Middle frontal gyrus (tissue), 1 donor: ENCODE data around the gene STRA6.

Experiments used
- DNase-seq: peaks from one replicate; pipeline ENCODE4 v3.0.0-alpha.2; 2015; ENCODE audit warnings: low spot score; ENCODE audit errors: extremely low spot score

Gene STRA6

DNA sequence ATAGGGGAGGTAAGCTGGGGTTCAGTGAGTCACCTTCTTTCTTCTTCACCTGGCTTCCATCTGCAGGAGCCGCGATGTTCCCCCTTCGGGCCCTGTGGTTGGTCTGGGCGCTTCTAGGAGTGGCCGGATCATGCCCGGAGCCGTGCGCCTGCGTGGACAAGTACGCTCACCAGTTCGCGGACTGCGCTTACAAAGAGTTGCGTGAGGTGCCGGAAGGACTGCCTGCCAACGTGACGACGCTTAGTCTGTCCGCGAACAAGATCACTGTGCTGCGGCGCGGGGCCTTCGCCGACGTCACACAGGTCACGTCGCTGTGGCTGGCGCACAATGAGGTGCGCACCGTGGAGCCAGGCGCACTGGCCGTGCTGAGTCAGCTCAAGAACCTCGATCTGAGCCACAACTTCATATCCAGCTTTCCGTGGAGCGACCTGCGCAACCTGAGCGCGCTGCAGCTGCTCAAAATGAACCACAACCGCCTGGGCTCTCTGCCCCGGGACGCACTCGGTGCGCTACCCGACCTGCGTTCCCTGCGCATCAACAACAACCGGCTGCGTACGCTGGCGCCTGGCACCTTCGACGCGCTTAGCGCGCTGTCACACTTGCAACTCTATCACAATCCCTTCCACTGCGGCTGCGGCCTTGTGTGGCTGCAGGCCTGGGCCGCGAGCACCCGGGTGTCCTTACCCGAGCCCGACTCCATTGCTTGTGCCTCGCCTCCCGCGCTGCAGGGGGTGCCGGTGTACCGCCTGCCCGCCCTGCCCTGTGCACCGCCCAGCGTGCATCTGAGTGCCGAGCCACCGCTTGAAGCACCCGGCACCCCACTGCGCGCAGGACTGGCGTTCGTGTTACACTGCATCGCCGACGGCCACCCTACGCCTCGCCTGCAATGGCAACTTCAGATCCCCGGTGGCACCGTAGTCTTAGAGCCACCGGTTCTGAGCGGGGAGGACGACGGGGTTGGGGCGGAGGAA, 69.6 kb downstream of the STRA6 start:
- DNase-seq: no peak

DNA sequence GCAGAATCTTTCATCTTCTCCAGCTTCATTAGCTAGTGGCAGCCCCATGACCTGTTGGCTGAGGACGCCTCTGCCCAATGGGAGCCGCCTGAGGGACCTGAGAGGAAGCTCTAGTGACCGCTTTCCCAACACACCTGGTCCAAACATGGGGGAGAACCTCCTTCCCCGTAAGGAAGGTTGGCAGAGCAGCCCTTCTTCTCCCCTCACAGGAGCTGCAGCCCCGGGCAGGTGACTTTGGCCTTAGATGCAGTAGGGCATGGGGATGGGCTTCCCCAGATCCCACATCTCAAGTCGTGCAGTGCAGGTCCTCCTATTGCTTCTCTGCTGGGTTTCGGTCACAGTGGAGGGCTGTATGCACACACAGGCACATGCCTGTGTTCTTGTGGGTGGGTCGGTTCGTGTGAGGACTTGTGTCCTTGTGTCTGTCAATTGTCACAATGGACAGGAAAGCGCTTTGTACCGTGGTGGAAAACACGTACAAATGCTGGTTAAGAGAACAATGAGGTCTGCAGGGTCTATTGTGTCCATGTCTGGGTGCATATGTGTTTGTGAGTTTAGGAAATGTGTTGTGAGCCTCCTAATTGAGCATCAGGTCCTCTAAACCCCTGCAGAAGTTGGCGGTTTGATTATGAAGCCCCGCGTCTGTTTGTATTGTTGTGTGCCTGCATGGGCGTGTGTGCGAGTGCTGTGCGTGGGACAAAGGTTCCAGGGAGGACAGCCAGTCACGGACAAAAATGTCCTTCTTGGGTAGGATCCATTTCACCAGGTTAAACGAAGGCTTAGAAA, 70.8 kb downstream of the STRA6 start:
- DNase-seq: no peak

DNA sequence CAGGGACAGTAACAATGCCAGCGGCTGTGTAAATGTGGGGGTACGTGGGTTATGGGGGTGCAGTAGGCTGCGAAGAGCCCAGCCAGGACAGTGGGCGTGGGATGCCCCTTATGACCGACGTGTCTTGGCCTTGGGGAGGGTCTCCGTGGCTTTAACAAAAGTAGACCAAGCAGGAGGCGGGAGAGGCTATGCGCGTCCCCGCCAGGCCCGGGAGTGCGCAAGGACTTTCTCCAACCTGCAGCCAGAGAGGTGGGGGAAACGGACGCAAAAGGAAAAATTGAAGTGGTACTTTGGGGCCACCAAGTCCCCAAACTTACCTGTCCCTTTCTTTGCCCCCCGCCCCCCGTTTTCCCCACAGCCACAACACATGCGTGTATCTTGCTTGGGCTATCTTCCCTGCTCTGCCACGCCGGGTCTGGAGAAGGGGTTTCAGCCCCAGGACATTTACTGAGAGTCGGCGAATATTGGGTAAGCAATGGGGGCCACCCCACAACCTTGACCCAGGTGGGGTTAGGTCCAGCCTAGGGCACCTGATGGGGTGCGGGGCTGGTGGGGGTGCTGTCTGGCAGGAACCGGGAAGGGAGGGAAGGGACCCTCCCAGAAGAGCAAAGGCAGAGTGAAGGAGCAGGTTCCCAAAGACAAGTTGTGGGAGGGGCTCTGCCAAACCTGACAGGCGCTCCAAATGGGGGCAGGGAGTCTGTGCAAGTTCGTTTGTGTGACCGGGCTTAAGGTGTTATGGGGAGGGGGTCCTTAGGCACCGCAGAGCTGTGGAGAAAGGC, 71.5 kb downstream of the STRA6 start:
- no peak for DNase-seq

DNA sequence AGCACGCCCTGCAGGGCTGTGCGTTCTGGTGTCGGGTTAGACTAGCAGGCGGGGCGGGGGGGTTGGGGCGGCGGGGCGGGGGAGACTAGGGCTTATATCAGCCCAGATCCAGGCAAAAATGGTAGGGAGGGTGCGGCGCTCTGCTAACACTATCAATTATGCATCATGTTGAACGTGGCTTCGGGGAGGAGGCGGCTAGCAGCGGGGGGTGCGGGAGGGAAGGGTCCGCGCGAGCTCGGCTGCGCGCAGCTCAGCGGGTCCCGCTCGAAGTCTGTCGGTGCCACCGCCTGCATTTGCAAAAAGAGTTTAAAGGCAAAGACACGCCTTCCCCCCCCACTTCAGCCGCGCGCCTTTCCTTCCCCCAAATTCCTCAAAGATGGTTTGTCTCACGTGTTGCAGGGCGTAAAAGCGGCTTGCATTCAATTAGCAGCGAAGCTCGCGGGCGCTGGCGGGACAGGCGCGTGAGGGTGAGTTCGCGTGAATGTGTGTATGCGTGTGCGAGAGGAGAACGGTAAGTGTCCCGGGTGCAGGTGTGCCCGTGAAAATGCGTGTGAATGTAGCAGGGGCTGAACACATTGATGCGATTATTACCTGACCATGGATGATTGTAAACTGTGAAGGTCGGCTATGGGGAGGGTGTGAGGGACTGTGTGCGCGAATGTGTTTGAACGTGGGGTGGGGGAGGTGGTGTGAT, 72.3 kb downstream of the STRA6 start, which contains the start of gene ISLR2:
TSS of gene ISLR2 (plus strand) at position 432 of the 694 bp plus-strand sequence. CDS start 2,169 bp downstream, outside the sequence.
- DNase-seq: no peak

DNA sequence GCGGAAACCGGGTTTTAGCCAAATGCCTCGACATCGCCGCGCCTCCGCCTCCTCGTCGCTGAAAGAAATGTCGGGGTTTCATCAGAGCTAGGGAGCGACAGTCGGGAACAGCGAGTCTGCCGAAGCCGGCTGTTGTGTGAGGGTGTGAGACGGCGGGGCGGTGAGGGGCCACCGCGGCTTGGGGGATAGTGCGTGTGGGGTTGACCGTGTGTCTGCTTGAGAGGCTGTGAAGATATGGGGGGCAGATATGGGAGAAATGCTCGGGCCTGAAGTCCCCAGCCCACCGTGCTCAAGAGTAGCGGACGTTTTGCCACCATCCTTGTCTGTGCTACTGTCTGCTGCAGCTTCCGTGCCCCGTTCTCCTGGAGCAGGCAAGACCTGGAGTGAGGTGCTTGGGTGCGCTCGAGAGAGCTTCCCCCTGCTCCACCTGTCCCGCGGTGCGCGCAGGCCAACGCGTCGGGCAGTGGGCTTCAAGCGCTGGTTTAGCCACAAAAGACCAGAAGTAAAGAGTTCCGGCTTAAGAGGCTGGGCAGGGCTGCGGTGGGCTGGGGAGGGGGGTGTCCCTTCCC, 72.9 kb downstream of the STRA6 start:
- DNase-seq: no peak
